Gastrocnemius medialis (tissue), 4 donors: ENCODE results near the gene LAX1. TPM values are rescaled to one million over a fixed set of nuclear protein-coding genes. Genes with fewer than 3 reads are reported as not detected.

Source experiments
- ATAC-seq, 2 donors: fragments of 150-250 bp; one replicate each; pipeline ENCODE4 v1.9.1; 2016
- DNase-seq, 2 donors: peaks; one replicate each; pipeline ENCODE4 v3.0.0-alpha.2; 2019
- H3K27ac ChIP-seq, 4 donors: fragments of 200-600 bp; sonication (generic); 1 replicate in 1 of 4; 2 replicates in 3 of 4; pipeline ENCODE4 v1.5.1; 2016 to 2018; ENCODE audit warnings: mild to moderate bottlenecking in 2 of 4, moderate library complexity in 1 of 4
- H3K27me3 ChIP-seq, 3 donors: fragments of 200-600 bp; sonication (generic) in 2 of 3; 1 replicate in 1 of 3; 2 replicates in 2 of 3; pipeline versions ENCODE4 v1.5.1 to v1.6.0; 2016 to 2019; ENCODE audit warnings: mild to moderate bottlenecking in 1 of 3, moderate library complexity in 1 of 3
- H3K36me3 ChIP-seq, 2 donors: fragments of 200-600 bp; sonication (generic) in 1 of 2; one replicate each; pipeline ENCODE4 v1.5.1; 2017 to 2018
- H3K4me1 ChIP-seq, 2 donors: fragments of 200-600 bp; sonication (generic) in 1 of 2; one replicate each; pipeline ENCODE4 v1.5.1; 2016 to 2017; ENCODE audit warnings: mild to moderate bottlenecking in 2 of 2
- H3K4me3 ChIP-seq, 4 donors: fragments of 200-600 bp; sonication (generic) in 3 of 4; 1 replicate in 1 of 4; 2 replicates in 3 of 4; pipeline ENCODE4 v1.5.1; 2016 to 2019; ENCODE audit warnings: mild to moderate bottlenecking in 2 of 4
- H3K9me3 ChIP-seq, 3 donors: fragments of 200-600 bp; sonication (generic) in 2 of 3; 1 replicate in 1 of 3; 2 replicates in 2 of 3; pipeline ENCODE4 v1.5.1; 2016 to 2019
- CTCF ChIP-seq, 5 experiments: fragments of 450-650 bp in 3 of 5; fragments of 200-600 bp in 2 of 5; sonication (generic) in 2 of 5; IDR thresholded peaks in 4 of 5; conservative IDR thresholded peaks in 1 of 5; 1 replicate in 4 of 5; 2 replicates in 1 of 5; pipeline ENCODE4 v1.5.1; 2016 to 2019; ENCODE audit warnings: antibody characterized with exemption in 5 of 5, mild to moderate bottlenecking in 3 of 5, moderate library complexity in 3 of 5
- POLR2A ChIP-seq, 2 donors: fragments of 450-650 bp; IDR thresholded peaks; one replicate each; pipeline ENCODE4 v1.6.1; 2017; ENCODE audit warnings: antibody characterized with exemption in 2 of 2, mild to moderate bottlenecking in 2 of 2, moderate library complexity in 2 of 2
- in situ Hi-C, 4 donors: fragments of 200-750 bp; cut with MboI; loops; one replicate each; pipeline versions ENCODE4 v1.15.0 to v1.8.0; 2017; ENCODE audit warnings: low sequenced_read_pairs in 4 of 4
- intact Hi-C: fragments of 100-400 bp; cut with DNase I; formaldehyde crosslinking; loops from one replicate; pipeline ENCODE4 v1.15.1; 2023; ENCODE audit warnings: low total_unique reads
- total RNA-seq, 4 donors: library from RNA; depleted of rRNA; stranded (reverse); fragments of >200 nt; gene quantifications; one replicate each; pipeline versions ENCODE4 v1.1.0 to v1.2.3, GENCODE V29; 2016

Gene LAX1
- total RNA-seq, 4 donors from 2014 or later: 0.19 TPM; not detected in 3

GRCh38 chr1:203807196-203807595, 42.2 kb downstream of the LAX1 start:
- in situ Hi-C loops: loop anchor here in 1 of 4 donors (25.0 kb wide), 1 partner anchor 730 kb away; no protein-coding TSS in a partner anchor

GRCh38 chr1:203813581-203814341, 48.8 kb downstream of the LAX1 start:
- no peaks in the 10 kb centered on the region for H3K27me3 ChIP-seq
- intact Hi-C loops: no loop called here
- peaks cover 0 to 34% of the 10 kb centered on the region in 2 donors for H3K36me3 ChIP-seq
- H3K4me1 ChIP-seq: no peaks in the 10 kb centered on the region
- ATAC-seq: no peak
- H3K27ac ChIP-seq: no peak overlapping the region
- no peak for TF ChIP-seq POLR2A (IDR thresholded peaks at IDR 0.05)
- no peak for TF ChIP-seq CTCF (IDR thresholded peaks at IDR 0.05 in 4 of 5, conservative IDR thresholded peaks at IDR 0.05 in 1 of 5)
- no peak overlapping the region for H3K4me3 ChIP-seq
- in situ Hi-C loops: loop anchor here in 1 of 4 donors (25.0 kb wide), 1 partner anchor 724 kb away; no protein-coding TSS in a partner anchor
- DNase-seq: no peak
- no peaks in the 10 kb centered on the region for H3K9me3 ChIP-seq

More at GRCh38 chr1:203807196-203807595, 42.2 kb downstream of the LAX1 start:
- ATAC-seq (no peak), DNase-seq (no peak)
- no peaks in the 10 kb centered on the region for H3K9me3 ChIP-seq
- intact Hi-C loops: no loop called here
- no peaks in the 10 kb centered on the region for H3K27me3 ChIP-seq
- peak overlapping the region in 1 of 4 donors; percentile 25 for H3K27ac ChIP-seq
- H3K4me1 ChIP-seq: peaks cover 20 to 25% of the 10 kb centered on the region in 2 donors
- H3K4me3 ChIP-seq: no peak overlapping the region
- TF ChIP-seq POLR2A (IDR thresholded peaks at IDR 0.05) (no peak), CTCF (IDR thresholded peaks at IDR 0.05 in 4 of 5, conservative IDR thresholded peaks at IDR 0.05 in 1 of 5) (no peak)
- H3K36me3 ChIP-seq: peaks cover 0 to 42% of the 10 kb centered on the region in 2 donors

- peaks cover 4 to 8% of the 10 kb centered on the region in 2 donors for H3K4me1 ChIP-seq
- H3K27me3 ChIP-seq: no peaks in the 10 kb centered on the region
- DNase-seq: no peak
- no peaks in the 10 kb centered on the region for H3K9me3 ChIP-seq
- ATAC-seq: peak; percentile 54 to 62
- peaks cover 0 to 63% of the 10 kb centered on the region in 2 donors for H3K36me3 ChIP-seq
- intact Hi-C loops (no loop called here), in situ Hi-C loops (loop anchor here in 1 of 4 donors (25.0 kb wide), 1 partner anchor 719 kb away; no protein-coding TSS in a partner anchor)
- TF ChIP-seq POLR2A (IDR thresholded peaks at IDR 0.05) (no peak), CTCF (IDR thresholded peaks at IDR 0.05 in 4 of 5, conservative IDR thresholded peaks at IDR 0.05 in 1 of 5) (no peak)
- H3K27ac ChIP-seq: peak overlapping the region; percentile 4 to 45 (median 36)
- H3K4me3 ChIP-seq: no peak overlapping the region
Observed at GRCh38 chr1:203818399-203818798, 53.4 kb downstream of the LAX1 start.

GRCh38 chr1:203823306-203823705, 58.3 kb downstream of the LAX1 start:
- intact Hi-C loops: no loop called here
- peaks cover 0 to 68% of the 10 kb centered on the region in 2 donors for H3K36me3 ChIP-seq

More at GRCh38 chr1:203823306-203823705, 58.3 kb downstream of the LAX1 start:
- ATAC-seq (no peak), DNase-seq (no peak)
- H3K27me3 ChIP-seq: no peaks in the 10 kb centered on the region
- TF ChIP-seq CTCF (IDR thresholded peaks at IDR 0.05 in 4 of 5, conservative IDR thresholded peaks at IDR 0.05 in 1 of 5) (no peak), POLR2A (IDR thresholded peaks at IDR 0.05) (no peak)
- H3K27ac ChIP-seq: peak overlapping the region; percentile 18 to 59 (median 38)
- no peaks in the 10 kb centered on the region for H3K9me3 ChIP-seq
- in situ Hi-C loops: loop anchor here in 1 of 4 donors (25.0 kb wide), 1 partner anchor 714 kb away; no protein-coding TSS in a partner anchor
- peaks cover 12 to 17% of the 10 kb centered on the region in 2 donors for H3K4me1 ChIP-seq
- H3K4me3 ChIP-seq: no peak overlapping the region

Other genes with a start within 250 kb of the LAX1 start
- gene ATP2B4, start 138.4 kb upstream of the LAX1 start, total RNA-seq: 10 to 100 TPM in 3 of 4 donors, 1 to 10 TPM in 1; 9.3 to 19.0 (median 12.0) TPM
- gene ZBED6, start 30.4 kb downstream of the LAX1 start, total RNA-seq: 10 to 100 TPM in 3 of 4 donors, 1 to 10 TPM in 1; 9.0 to 42.5 (median 27.6) TPM
- gene ZC3H11A, start 30.4 kb downstream of the LAX1 start, total RNA-seq: 100 to 1,000 TPM in 1 of 4 donors, 10 to 100 TPM in 3; 71.0 to 131 (median 92.0) TPM
- 10 to 100 TPM; 23.7 to 39.1 (median 30.5) TPM for gene SNRPE, start 96.4 kb downstream of the LAX1 start, total RNA-seq